GM19238 (cell line): ENCODE results near the gene KRTAP9-4.
"Not testable (repeated sequence)": the region's sequence is repeated elsewhere in the genome, so short reads cannot be mapped to it uniquely, and the experiment has no call there.

Experiments
- DNase-seq: peaks from one replicate; pipeline ENCODE4 v3.0.0; 2011; ENCODE audit warnings: low spot score; ENCODE audit not compliant: insufficient read length

The KRTAP9-4 gene

DNA sequence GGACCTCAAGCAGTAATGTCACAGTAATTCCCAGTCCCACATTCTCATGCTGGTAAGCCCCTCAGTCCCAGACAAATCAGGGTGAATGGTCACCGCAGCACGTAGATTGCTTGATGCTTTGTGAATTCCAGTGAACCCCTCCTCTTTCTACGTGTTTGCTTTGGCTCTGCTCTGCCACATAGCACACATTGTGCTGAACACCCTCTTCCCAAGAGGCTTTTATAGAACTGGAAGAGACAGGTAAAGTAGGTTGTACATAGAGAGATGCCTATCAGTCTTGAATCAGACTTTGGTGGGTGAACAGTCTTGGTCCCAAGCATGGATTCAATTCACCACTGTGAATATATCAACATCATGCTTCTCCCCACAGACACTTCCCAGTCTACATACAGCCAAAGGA is 15.1 kb downstream of the KRTAP9-4 start:
- DNase-seq = no peak

DNA sequence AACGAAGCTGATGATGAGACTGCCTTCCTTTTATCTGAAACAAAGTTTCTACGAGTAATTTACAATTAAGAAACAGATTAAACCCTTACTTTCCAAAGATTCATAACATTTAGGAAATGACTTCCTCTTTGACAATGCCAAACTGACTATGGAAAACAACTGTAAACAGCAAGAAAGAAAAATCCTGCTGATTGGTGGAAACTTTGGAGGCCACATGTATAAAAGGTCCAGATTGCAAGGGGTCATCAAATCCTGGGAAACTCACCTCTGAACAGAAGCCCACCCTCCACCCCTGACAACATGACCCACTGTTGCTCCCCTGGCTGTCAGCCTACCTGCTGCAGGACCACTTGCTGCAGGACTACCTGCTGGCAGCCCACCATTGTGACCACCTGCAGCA is 15.6 kb downstream of the KRTAP9-4 start, which contains the start of gene KRTAP9-6:
TSS of gene KRTAP9-6 (plus strand) at position 301 of the 400 bp plus-strand sequence. CDS start at position 301, 0 bp downstream.
- DNase-seq = no peak

DNA sequence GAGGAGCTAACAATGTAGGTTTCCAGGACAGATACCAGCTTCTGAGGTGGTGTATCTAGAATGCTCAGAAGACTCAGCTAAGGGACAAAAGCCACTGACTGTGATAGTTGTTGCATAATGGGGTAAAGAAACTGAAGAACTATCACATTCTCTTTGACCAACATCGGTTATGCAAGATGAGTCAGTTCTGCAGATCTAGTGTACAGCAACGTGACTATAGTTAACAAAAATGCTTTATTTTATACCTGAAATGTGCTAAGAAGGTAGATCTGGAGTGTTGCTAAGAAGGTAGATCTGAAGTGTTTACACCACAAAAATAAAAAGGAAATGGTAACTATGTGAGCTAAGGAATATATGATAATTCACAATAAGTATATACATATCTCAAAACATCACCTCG is 18.2 kb downstream of the KRTAP9-4 start:
- DNase-seq = no peak

DNA sequence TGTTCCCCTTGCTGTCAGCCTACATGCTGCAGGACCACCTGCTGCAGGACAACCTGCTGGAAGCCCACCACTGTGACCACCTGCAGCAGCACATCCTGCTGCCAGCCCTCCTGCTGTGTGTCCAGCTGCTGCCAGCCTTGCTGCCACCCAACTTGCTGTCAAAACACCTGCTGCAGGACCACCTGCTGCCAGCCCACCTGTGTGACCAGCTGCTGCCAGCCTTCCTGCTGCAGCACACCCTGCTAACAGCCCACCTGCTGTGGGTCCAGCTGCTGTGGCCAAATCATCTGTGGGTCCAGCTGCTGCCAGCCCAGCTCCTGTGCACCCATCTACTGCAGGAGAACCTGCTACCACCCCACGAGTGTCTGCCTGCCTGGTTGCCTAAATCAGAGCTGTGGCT is 21.8 kb downstream of the KRTAP9-4 start:
- DNase-seq = not testable (repeated sequence)

DNA sequence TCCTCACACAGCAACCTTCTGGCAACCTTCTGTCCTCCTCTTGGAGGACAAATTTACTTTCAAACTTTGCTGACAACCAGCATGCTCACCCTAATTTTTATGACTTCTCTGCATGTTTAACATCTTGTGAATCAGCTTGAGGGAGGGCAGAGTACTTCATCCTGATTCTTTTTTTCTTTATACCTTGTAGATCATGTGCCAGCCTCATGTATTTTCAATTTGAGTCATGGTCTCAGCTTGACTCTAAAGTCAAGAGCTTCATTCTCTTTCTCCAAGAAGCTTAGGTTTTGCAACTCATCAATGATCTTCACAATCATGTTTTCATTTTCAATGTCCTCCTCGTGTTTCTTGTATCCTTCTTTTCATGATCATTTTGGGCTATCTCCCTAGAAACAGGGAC is 22.4 kb downstream of the KRTAP9-4 start:
- no peak for DNase-seq

DNA sequence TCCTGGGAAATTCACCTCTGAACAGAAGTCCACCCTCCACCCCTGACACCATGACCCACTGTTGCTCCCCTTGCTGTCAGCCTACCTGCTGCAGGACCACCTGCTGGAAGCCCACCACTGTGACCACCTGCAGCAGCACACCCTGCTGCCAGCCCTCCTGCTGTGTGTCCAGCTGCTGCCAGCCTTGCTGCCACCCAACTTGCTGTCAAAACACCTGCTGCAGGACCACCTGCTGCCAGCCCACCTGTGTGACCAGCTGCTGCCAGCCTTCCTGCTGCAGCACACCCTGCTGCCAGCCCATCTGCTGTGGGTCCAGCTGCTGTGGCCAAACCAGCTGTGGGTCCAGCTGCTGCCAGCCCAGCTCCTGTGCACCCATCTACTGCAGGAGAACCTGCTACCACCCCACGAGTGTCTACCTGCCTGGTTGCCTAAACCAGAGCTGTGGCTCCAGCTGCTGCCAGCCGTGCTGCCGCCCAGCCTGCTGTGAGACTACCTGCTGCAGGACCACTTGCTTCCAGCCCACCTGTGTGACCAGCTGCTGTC is 26.2 kb downstream of the KRTAP9-4 start, which contains the start of gene KRTAP9-7:
TSS of gene KRTAP9-7 (plus strand) at position 51 of the 543 bp plus-strand sequence. CDS start at position 51, 0 bp downstream.
- not testable (repeated sequence) for DNase-seq

DNA sequence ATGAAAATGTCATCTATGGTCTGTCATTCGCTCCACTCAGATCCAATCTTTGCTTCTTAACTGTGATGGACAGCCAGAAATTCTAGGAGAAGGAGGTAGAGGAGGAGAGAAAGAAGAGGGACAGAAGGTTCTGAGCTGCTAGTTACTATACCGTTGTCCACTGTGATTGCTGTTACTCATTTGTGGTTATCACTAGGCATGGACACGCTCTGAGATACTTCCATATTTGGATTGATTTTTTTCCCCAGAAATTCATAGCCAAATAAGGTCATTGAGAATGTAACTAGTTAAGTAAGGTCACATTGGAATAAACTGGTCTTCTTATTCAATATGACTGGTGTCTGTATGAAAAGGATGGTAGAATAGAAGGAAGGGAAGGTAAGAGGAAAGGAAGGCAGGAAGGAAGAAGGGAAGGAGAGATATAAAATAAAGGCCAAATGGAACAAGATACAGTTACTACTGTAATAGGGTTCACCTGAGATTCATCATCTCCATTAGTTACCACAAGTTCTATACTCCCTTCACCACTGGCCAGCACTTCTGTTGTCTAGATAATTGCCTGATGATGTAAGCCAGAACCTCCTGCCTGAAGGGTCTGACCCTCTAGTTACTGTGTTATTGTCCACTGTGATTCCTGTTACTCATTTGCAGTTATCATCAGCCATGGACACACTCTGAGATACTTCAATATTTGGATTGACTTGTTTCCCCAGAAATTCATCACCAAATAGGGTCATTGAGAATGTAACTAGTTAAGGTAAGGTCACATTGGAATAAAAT is 28.9 kb downstream of the KRTAP9-4 start:
- DNase-seq = no peak

DNA sequence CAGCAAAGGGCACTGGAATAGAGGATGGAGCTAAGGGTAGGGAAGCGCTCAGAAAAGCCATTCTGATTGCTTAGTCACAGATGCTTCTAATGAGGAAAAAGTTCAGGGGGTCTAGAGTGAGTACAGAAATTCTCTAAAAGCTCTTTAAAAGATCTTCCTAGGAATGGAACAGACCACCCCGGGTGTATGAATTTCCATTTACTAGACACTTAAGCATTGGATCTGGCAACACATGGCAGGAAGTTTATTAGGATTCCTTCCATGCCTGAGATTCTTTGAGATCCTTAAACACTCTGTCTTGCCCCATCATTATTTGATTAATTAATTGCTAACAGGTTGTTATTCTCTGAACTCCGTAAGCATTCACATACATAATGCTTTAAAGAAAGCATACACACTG is 34.6 kb downstream of the KRTAP9-4 start:
- DNase-seq = no peak

DNA sequence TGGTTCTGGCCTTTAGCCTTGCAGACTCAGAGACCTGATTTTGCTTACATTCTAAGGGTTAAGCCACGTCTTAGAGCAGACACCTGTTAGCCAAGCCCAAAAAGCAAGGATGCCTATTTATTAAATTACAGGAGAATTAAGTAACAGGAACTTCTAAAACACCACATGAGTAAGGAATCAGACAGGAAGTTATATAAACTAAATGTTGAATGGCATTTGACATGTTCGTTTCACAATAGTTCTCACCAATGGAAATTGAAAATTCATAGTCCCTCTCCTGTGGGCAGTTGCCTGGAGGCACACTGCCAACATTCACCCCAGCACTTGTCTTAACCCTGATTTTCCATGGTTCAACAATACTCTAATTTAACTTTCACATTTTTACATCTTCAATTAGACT is 35.1 kb downstream of the KRTAP9-4 start:
- no peak for DNase-seq

DNA sequence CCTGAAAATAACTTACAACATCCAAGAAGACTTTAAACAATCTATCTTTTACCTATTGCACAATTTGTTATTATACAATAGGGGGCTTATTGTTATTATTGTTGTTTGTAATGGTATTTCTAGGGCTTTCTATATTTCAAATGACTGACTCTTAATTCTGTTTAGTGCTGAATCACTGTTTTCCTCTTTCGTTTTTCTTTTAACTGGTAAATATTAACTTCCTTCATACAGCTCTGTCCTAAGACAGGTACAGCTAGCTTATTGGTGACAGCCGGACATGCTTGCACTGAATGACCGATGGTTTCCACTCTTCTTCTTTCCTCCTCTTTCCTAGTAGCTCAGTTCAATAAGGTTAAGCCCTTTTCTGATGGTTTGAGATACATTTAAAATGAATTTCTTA is 37.6 kb downstream of the KRTAP9-4 start:
- DNase-seq = no peak

DNA sequence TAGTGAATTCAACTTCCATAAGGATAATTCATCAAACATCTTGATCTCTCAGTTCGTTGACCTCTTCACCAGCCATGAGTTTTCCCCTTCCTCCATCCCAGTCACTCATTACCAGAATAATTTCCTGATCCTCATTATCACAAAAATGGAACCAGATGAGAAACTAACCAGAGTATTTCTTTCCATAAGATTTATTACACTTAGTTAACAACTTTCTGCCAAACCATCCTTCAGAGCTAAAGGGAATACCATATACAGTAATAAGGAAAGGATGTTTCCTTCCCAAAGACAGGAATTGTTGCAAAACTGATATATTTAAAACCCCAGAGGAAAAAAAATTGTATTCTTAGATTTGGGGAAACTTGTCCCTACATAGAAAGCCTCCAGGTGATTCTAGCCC is 44.5 kb downstream of the KRTAP9-4 start:
- DNase-seq = no peak

DNA sequence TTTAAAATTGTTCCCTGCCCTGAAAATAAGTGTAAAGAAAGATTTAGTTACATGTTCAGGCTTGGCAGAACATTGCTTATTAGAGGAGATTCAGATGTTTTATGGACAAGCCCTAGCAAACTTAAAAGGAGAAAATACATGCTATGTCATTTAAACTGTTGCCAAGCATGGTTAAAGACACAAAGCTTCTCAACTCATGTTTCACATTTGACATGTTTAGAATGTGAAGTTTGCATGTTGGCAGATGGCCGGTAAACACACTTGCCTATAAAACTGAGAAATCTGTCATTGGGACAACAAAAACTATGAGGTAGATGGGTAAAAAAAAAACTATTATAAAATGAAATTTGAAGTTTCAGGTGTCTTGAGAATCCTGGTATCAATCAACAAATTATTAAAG is 47.4 kb downstream of the KRTAP9-4 start:
- no peak for DNase-seq

DNA sequence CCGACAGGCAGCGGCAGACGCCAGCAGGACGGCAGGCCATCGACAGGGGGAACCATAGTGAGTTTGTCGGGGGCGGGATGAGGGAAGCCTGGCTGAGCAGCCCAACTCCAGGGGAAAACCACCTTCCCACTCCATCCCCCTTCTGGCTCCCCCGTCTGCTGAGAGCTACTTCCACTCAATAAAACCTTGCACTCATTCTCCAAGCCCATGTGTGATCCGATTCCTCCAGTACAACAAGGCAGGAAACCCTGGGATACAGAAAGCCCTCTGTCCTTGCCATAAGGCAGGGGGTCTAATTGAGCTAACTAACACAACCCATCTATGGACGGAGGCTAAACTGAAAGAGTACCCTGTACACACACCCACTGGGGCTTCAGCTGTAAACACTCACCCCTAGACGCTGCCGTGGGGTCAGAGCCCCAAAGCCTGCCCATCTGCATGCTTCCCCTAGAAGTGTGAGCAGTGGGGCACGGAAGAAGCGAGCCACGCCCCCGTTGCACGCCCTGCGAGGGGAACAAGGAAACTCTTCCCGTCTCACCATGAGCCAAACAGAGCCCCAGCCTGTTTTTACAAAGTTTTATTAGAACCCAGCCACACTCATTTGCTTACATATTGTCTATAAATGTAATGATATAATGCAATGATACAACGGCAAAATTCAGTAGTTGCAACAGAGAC is 49.1 kb downstream of the KRTAP9-4 start:
- no peak for DNase-seq
